GM18505 (cell line): ENCODE measurements around the gene DNASE1L2.
A peak's percentile ranks its signal among the peaks of the same experiment; 100 is the strongest.
"Not testable (repeated sequence)": the region's sequence is repeated elsewhere in the genome, so short reads cannot be mapped to it uniquely, and the experiment has no call there.

Experiments used
- ATAC-seq: cut with Tn5 transposase; IDR thresholded peaks from one replicate; pipeline ENCODE4 v1.9.1; 2021; ENCODE audit not compliant: unreplicated experiment
- POLR2A ChIP-seq: IDR thresholded peaks from 4 replicates; pipeline ENCODE4 v1.6.1; 2011; ENCODE audit warnings: borderline replicate concordance; ENCODE audit not compliant: insufficient read depth, insufficient read length; ENCODE audit errors: extremely low read depth

Gene DNASE1L2

GRCh38 chr16:2233046-2233775, 3.0 kb upstream of the DNASE1L2 start:
- no peak for TF ChIP-seq POLR2A
- ATAC-seq: no peak

GRCh38 chr16:2233872-2234812, 2.1 kb upstream of the DNASE1L2 start:
- ATAC-seq: no peak
- no peak for TF ChIP-seq POLR2A

- no peak for ATAC-seq
- no peak for TF ChIP-seq POLR2A
Observed at GRCh38 chr16:2234813-2235170, 1.5 kb upstream of the DNASE1L2 start.

- TF ChIP-seq POLR2A: no peak
- no peak for ATAC-seq
Observed at GRCh38 chr16:2235234-2235651, 1.0 kb upstream of the DNASE1L2 start.

GRCh38 chr16:2235695-2236336, 428 bp upstream of the DNASE1L2 start:
- no peak for ATAC-seq
- no peak for TF ChIP-seq POLR2A

- ATAC-seq: no peak
- TF ChIP-seq POLR2A: no peak
Observed at GRCh38 chr16:2237102-2237482, 848 bp downstream of the DNASE1L2 start.

- TF ChIP-seq POLR2A: no peak
- no peak for ATAC-seq
Observed at GRCh38 chr16:2237493-2238149, 1.4 kb downstream of the DNASE1L2 start.

GRCh38 chr16:2238150-2238837, 2.0 kb downstream of the DNASE1L2 start:
- TF ChIP-seq POLR2A: peak; percentile 7
- ATAC-seq: no peak

GRCh38 chr16:2238838-2239675, 2.8 kb downstream of the DNASE1L2 start:
- no peak for ATAC-seq
- peak; percentile 4 for TF ChIP-seq POLR2A

- not testable (repeated sequence) for ATAC-seq
Observed at GRCh38 chr16:2240331-2240730, 4.1 kb downstream of the DNASE1L2 start.

GRCh38 chr16:2242598-2242997, 6.4 kb downstream of the DNASE1L2 start:
- ATAC-seq: no peak
- TF ChIP-seq POLR2A: no peak

GRCh38 chr16:2243031-2243528, 6.8 kb downstream of the DNASE1L2 start:
- ATAC-seq: no peak
- TF ChIP-seq POLR2A: no peak
